Endothelial cell of hepatic sinusoid (primary cell): ENCODE measurements around the gene IRF2BP1.
"Not testable (repeated sequence)": the region's sequence is repeated elsewhere in the genome, so short reads cannot be mapped to it uniquely, and the experiment has no call there.

ENCODE experiments used
- in situ Hi-C: cut with HindIII; loops from 2 replicates; pipeline ENCODE4 v1.10.0; 2017; ENCODE audit warnings: low sequenced_read_pairs

Gene IRF2BP1

DNA sequence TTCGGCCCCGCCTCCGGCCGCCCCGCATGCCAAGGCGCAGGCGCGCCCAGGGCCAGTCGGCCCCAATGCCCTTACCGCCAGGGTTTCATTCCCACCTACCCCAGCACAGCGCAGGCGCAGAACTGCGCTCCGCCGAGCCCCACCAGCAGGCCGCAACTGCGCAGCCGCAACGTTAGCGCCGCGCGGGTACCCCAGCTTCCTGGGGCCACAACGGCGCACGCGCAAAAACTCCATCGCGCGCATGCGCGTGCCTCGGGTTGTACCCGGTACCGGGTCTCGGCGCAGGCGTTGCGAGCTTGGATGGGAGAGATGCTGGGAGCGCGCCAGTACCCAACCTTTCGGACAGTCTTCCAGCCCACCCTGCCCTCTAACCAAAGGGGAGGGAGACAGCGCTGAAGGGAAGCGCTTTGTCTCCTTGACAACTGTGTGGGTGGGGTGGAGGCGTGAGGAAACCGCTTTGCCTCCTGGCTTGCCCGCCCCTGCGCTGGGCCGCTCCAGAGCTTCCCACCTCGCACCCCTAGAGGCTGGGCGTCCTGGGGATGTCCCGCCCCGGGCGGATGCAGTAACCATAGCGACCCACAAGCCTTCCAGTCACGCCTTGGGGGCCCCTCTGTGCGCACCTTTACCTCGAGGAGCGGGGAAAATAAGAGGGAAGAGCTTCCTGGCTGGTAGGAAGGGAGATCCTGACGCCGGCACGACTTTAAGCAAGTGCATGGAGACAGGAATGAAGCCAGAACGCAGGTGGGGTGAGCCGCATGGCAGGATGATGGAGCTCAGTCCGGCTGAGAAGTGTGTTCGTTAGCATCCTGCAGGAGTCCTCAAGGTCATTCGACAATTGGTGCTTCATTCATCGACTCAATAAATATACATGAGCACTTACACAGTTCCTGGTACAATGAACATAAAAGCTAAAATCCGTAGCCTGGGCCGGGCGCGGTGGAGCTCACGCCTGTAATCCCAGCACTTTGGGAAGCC lies 17.0 kb upstream of the IRF2BP1 start:
- in situ Hi-C loops: no loop called here

GRCh38 chr19:45901912-45902650 lies 16.1 kb upstream of the IRF2BP1 start, which contains the start of gene MYPOP:
MYPOP (minus strand) TSS chr19:45902613; CDS start chr19:45901773, 840 bp downstream.
- in situ Hi-C loops: no loop called here

DNA sequence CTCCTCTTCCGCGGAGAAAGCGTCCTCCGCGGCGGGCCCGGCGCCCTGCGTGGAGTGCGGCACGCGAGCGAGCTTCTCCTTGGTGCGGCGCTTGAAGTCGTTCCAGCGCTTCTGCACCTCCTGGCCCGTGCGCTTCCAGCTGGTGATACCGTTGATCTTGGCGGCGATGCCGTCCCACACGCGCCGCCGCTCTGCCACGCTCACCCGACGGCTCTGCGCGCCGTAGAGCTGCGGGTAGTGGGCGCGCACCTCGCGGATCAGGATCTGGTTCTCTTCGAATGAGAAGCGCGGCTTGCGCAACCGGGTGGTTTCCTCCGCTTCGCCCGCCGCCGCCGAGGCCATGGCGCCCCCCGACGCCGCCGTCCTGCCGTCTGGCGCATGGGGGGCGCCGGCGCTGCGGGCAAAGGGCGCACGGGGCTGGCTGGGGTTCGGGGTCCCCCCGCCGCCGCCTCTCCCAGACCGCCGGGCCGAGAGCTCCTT lies 15.5 kb upstream of the IRF2BP1 start:
- in situ Hi-C loops: no loop called here

DNA sequence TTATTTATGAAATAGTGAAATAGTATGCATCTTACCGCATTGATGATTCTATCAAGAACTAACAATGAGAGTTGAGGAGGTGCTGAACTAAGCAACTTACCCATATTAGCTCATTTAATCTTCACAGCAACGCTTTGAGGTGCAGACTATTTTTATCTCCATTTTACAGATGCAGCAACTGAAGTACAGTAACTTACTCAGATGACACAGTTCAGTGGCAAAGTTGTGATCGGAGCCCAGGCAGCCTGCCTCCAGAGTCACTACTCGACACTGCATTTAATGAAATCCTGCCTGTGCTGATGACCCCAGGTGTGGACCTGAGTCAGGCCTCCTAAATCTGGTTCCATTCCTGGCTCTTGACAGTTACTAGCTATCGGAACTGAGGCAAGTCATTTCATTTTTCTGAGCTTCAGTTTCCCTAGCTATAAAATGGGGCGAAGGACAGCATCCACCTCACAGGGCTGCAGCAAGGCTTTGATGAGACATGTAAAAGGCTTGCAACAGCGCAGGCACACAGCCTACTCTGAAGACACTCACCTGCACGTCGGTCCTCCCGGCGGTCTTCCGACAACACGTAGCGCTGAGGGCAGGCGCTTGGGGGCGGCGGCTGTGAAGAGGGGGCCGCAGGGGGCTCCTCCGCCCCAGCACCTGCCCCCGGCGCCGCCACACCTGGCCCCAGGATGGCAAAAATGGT lies 14.9 kb upstream of the IRF2BP1 start:
- in situ Hi-C loops: no loop called here

DNA sequence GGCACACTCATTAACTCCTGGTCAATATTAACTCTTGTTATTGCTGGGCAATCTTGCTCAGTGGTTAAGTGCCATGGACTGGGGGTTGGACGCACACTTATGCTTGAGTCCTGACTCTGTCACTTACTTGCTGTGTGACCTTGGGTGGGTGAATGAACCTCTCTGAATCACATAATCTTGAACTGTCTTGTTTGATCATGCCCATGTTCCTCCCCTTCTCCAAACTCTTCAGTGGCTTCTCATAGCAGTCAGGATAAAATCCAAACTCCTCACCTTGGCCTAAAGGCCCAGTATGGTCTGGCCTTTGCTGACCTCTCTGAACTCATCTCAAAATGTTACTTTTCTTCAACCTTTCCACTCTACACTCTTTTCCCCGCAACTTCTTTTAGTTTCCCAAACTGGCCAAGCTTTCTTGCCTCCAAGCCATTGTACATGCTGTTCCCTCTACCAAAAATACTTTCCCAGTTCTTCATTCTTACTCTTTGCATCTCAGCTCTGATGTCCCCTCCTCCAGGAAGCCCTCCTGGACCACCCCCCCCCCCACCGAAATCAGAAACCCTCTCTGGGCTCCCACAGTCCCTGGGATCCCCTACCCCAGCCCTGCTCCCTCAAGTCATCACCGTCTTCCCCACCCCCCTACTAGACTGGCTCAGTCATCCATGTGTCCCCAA lies 14.1 kb upstream of the IRF2BP1 start:
- in situ Hi-C loops: no loop called here

- in situ Hi-C loops: no loop called here
These were observed 13.3 kb upstream of the IRF2BP1 start for GRCh38 chr19:45899253-45899652.

GRCh38 chr19:45897261-45897812 lies 11.4 kb upstream of the IRF2BP1 start:
- in situ Hi-C loops: no loop called here

DNA sequence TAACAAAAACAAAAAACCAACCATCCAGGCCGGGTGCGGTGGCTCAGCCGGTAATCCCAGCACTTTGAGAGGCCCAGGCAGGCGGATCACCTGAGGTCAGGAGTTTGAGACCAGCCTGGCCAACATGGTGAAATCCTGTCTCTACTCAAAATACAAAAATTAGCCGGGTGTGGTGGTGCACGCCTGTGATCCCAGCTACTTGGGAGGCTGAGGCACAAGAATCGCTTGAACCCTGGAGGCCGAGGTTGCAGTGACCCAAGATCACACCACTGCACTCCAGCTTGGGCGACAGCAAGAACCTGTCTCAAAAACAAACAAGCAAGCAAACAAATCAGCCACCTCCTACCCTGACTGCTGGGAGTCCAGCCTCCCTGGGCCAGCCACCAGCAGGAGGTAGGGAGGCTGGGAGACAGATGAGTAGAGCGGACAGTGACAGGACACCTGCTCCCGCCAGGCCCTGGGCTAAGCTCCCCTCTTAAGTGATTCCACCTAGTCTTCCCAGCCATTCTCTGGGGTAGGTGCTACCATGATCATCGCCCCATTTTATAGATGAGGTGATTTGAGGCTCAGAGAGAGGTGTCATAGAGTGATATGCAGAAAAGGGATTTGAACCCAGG lies 10.2 kb upstream of the IRF2BP1 start:
- in situ Hi-C loops: not testable (repeated sequence)

DNA sequence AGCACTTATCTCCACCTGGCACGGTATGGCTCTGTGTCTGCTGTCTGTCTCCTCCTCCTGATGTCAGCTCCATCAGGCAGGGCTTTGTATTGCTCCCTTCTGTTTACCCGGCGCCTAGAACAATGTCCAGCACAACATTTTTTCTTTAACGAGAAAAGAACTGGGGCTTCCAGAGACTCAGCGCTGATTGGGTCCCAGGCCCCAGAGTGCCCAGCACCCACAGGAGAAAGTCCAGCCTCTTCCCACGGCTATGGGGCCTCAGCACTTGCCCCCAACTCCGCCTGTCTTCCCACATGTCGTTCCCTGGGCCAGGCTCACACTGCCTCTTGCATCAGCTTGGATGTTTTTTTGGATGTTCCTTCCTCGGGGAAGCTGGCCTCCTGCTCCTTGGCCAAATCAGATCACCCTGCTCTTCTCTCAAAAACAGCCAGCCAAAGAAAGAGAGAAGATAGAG lies 9.6 kb upstream of the IRF2BP1 start:
- in situ Hi-C loops: no loop called here

GRCh38 chr19:45890877-45891276 lies 4.9 kb upstream of the IRF2BP1 start:
- in situ Hi-C loops: no loop called here

DNA sequence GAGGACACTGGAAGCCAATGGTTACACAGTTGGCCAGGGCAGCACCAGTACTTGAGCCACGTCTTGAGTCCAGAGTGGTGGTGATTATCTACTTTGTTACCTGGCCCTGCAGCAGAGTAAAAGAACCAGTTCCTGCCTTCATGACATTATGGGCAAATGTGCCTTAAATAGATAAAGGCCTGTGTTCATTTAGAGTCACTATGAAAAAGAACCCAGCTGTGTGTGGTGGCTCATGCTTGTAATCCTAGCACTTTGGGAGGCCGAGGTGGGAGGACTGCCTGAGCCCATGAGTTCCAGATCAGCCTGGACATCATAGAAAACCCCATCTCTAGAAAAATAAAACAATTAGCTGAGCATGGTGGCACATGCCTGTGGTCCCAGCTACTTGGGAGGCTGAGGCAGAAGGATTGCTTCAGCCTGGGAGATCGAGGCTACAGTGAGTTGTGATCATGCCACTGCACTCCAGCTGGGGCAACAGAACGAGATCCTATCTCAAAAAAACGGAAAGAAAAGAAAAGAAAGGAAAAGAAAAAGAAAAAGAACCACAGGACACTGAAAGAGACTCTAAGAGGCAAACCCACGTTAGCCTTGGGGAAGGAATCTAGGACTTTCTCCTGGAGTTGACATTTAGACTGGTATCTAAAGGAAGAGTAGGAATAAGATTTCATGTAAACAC lies 3.4 kb upstream of the IRF2BP1 start:
- in situ Hi-C loops: no loop called here

GRCh38 chr19:45887200-45887710 lies 1.3 kb upstream of the IRF2BP1 start:
- in situ Hi-C loops: no loop called here

DNA sequence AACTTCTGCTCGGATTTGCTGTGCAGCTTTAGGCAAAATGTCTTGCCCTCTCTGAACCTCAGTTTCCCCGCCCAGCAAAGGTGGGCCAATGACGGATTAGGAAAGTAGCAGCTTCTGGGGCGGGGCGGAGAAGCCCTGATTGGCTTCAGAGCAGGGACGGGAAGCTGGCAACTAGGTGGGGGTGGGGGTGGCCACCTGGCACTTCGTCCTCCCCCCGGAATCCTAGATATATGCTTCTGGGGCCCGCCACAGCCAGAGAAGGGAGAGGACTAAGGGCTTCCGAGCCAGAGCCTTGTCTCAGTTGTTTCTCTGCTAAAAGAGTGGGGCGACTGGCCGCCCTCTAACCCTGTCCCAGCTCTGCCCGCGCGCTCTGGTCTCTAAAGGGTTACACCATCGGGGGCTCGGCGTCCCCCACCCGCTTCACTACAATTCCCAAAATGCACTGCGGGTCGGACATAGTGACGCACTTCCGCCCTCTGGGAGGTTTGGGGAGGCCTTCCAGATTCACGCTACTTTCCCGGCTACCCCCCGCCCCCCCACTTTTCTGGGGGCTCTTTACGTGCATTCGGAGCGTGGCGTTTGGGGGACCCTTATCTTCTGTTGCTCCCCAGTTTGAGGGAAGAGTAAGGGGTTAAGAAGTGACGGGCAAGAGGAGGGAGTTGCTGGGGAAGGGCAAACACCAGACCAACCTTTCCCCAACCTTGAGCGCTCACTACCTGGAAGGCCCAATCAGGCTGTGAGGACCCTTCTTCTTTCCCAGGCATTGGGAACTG lies 672 bp upstream of the IRF2BP1 start:
- in situ Hi-C loops: no loop called here

DNA sequence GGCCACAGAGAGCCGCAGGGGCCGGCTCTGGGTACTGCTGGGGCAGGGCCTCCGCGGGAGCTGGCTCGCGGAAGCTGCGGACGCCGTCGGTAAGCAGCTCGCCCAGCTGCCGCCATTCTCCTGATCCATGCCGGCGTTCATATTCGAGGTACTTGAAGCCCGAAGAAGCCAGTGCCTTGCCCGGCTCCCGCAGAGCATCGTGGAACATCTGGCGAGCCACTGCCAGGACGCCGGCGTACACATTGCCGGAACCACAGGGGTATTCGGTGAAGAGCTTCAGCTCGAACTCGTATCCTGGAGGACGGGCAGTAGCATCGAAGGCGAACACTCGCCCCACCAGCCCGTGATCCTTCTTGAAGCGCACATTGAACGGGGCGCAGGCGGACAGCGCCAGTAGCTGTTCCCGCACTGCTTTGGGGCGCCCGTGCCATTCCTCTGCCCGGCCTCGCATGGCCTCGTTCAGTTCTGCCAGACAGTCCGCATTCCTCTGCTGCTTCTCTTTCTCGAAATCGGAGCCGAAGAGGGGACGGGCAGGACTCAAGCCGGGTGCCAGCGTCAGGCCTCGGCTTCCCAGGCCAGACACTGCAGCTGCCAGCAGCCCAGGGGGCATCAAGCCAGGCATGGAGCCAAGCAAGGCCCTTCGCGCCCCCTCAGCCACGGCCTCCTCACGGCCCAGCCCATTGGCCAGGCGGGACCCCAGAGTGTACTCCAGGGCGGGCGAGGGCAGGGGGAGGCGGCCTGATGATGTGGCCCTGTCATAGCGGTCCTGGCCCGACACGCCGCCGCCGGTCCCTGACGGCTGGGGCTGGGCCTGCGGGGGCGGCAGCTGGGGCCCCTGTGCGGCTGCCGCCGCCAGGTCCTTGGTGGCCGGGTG lies 1.0 kb downstream of the IRF2BP1 start:
- in situ Hi-C loops: no loop called here

DNA sequence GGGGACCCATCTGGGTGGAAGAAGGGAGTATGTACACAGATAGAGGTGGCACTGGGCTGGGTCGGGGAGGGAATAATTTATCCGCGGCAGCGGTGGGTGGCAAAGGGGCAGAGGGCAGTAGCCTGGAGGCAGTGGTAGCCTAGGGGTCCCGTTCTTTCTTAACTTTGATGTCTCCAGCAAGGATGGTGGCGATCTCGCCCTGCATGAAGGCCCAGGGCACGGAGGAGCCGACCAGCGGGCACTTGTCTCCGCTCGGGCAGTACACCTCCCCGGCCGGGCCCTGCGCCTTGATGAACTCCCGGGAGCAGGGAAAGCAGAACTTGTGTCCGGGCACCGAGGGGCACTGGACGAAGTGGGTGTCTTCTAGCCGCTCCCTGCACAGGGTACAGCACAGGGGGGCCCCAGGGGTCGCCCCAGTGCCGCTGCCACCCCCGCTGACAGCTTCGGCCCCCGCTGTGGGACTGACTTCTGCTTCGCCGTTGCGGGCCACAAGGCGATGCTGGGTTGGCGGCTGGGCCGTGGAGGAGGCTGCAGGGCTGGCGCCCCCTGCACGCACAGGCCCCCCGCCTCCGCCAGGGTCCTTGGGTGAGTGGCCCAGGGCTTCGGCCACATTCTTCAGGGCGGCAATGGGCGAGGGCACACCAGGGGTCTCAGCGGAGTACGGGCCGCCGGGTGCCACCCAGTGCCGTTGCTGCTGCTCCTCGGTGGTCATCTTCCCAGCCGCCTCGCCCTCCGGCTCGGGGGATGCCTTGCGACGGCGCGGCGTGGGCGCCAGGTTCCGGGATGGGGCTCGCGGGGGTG lies 1.9 kb downstream of the IRF2BP1 start:
- in situ Hi-C loops: no loop called here

GRCh38 chr19:45883586-45883880 lies 2.4 kb downstream of the IRF2BP1 start:
- in situ Hi-C loops: no loop called here
